ENCODE data around the gene TEAD2. TPM values are rescaled to one million over a fixed set of nuclear protein-coding genes. Genes with fewer than 3 reads are reported as not detected.
A peak's percentile ranks its signal among the peaks of the same experiment; 100 is the strongest.
"Not testable (repeated sequence)": the region's sequence is repeated elsewhere in the genome, so short reads cannot be mapped to it uniquely, and the experiment has no call there.

The TEAD2 gene
- total RNA-seq, 2 experiments from 2014 or later = not detected

GRCh38 chr19:49339301-49340068 lies 22.7 kb downstream of the TEAD2 start:
- Mint-ChIP-seq H3K27ac (no peak overlapping the region), H3K4me1 (peaks cover 47% of the 10 kb centered on the region), H3K36me3 (ENCODE audit: low read depth) (peaks cover 52% of the 10 kb centered on the region), H3K4me3 (no peak overlapping the region), H3K27me3 (no peaks in the 10 kb centered on the region), H3K9me3 (no peaks in the 10 kb centered on the region)
- no peak for DNase-seq
- CTCF ChIA-PET = interaction anchor here (0.6 kb wide), 1 partner anchor 23 kb away, joined by 3 read pairs; no protein-coding TSS in a partner anchor
- POLR2A ChIA-PET = no interaction called here

- peaks cover 52% of the 10 kb centered on the region for H3K36me3 Mint-ChIP-seq (ENCODE audit: low read depth)
- H3K27me3 Mint-ChIP-seq = no peaks in the 10 kb centered on the region
- CTCF ChIA-PET = interaction anchor here (0.6 kb wide), 1 partner anchor 22 kb away, joined by 3 read pairs; no protein-coding TSS in a partner anchor
- POLR2A ChIA-PET = no interaction called here
- peaks cover 52% of the 10 kb centered on the region for H3K4me1 Mint-ChIP-seq
- no peak overlapping the region for H3K4me3 Mint-ChIP-seq
- no peaks in the 10 kb centered on the region for H3K9me3 Mint-ChIP-seq
- no peak overlapping the region for H3K27ac Mint-ChIP-seq
- no peak for DNase-seq
Observed at GRCh38 chr19:49338691-49339300, 23.4 kb downstream of the TEAD2 start.

- Mint-ChIP-seq H3K9me3 (no peaks in the 10 kb centered on the region), H3K4me1 (peaks cover 59% of the 10 kb centered on the region), H3K4me3 (no peak overlapping the region), H3K27me3 (no peaks in the 10 kb centered on the region), H3K27ac (no peak overlapping the region), H3K36me3 (ENCODE audit: low read depth) (peaks cover 52% of the 10 kb centered on the region)
- POLR2A ChIA-PET = no interaction called here
- no peak for DNase-seq
- CTCF ChIA-PET = no interaction called here
Observed at GRCh38 chr19:49338023-49338677, 24.1 kb downstream of the TEAD2 start.

GRCh38 chr19:49337267-49338022 lies 24.8 kb downstream of the TEAD2 start:
- Mint-ChIP-seq H3K36me3 (ENCODE audit: low read depth) (peaks cover 46% of the 10 kb centered on the region), H3K4me1 (peaks cover 65% of the 10 kb centered on the region), H3K9me3 (no peaks in the 10 kb centered on the region), H3K4me3 (peak overlapping the region; percentile 98), H3K27ac (peak overlapping the region; percentile 34), H3K27me3 (no peaks in the 10 kb centered on the region)
- POLR2A ChIA-PET = no interaction called here
- no peak for DNase-seq
- CTCF ChIA-PET = no interaction called here

- no peaks in the 10 kb centered on the region for H3K9me3 Mint-ChIP-seq
- peak overlapping the region; percentile 99 for H3K27ac Mint-ChIP-seq
- H3K36me3 Mint-ChIP-seq (ENCODE audit: low read depth) = peaks cover 51% of the 10 kb centered on the region
- no peaks in the 10 kb centered on the region for H3K27me3 Mint-ChIP-seq
- CTCF ChIA-PET = no interaction called here
- peaks cover 72% of the 10 kb centered on the region for H3K4me1 Mint-ChIP-seq
- DNase-seq = no peak
- POLR2A ChIA-PET = no interaction called here
- peak overlapping the region; percentile 98 for H3K4me3 Mint-ChIP-seq
Observed at GRCh38 chr19:49336482-49337266, 25.5 kb downstream of the TEAD2 start.

GRCh38 chr19:49335784-49336481 lies 26.3 kb downstream of the TEAD2 start:
- Mint-ChIP-seq H3K27ac (peak overlapping the region; percentile 99), H3K9me3 (no peaks in the 10 kb centered on the region), H3K4me1 (peaks cover 79% of the 10 kb centered on the region), H3K36me3 (ENCODE audit: low read depth) (peaks cover 52% of the 10 kb centered on the region), H3K27me3 (no peaks in the 10 kb centered on the region), H3K4me3 (peak overlapping the region; percentile 98)
- DNase-seq = no peak
- POLR2A ChIA-PET = interaction anchor here (0.6 to 2.8 kb wide), 11 partner anchors 9 to 304 kb away, joined by 3 to 15 read pairs (median 3); partner anchors contain the start of genes PIH1D1 and RRAS
- CTCF ChIA-PET = interaction anchor here (2.2 kb wide), 1 partner anchor 35 kb away, joined by 8 read pairs; no protein-coding TSS in a partner anchor

- ChIA-PET POLR2A (interaction anchor here (0.6 to 2.8 kb wide), 11 partner anchors 9 to 305 kb away, joined by 3 to 15 read pairs (median 3); partner anchors contain the start of genes PIH1D1 and RRAS), CTCF (interaction anchor here (0.6 to 2.2 kb wide), 3 partner anchors 9 to 136 kb away, joined by 3 to 8 read pairs (median 4); no protein-coding TSS in a partner anchor)
- Mint-ChIP-seq H3K4me1 (peaks cover 79% of the 10 kb centered on the region), H3K36me3 (ENCODE audit: low read depth) (peaks cover 49% of the 10 kb centered on the region), H3K4me3 (peak within 1 kb of the TSS; percentile 98), H3K27me3 (no peaks in the 10 kb centered on the region), H3K27ac (peak within 1 kb of the TSS; percentile 99), H3K9me3 (no peaks in the 10 kb centered on the region)
- DNase-seq = peak; percentile 64
Observed at GRCh38 chr19:49335071-49335783, 27.0 kb downstream of the TEAD2 start, which contains the start of gene CD37. Gene CD37 (plus strand): TSS chr19:49335406. CDS start chr19:49335541, 135 bp downstream.

GRCh38 chr19:49333811-49334288 lies 28.4 kb downstream of the TEAD2 start:
- ChIA-PET POLR2A (interaction anchor here (0.7 to 2.8 kb wide), 7 partner anchors 11 to 340 kb away, joined by 3 to 15 read pairs (median 4); partner anchors contain the start of gene RUVBL2), CTCF (interaction anchor here (0.6 to 2.2 kb wide), 5 partner anchors 33 to 142 kb away, joined by 3 to 8 read pairs (median 3); partner anchors contain the start of gene FLT3LG)
- DNase-seq = peak; percentile 74
- H3K9me3 Mint-ChIP-seq = no peaks in the 10 kb centered on the region
- peaks cover 43% of the 10 kb centered on the region for H3K36me3 Mint-ChIP-seq (ENCODE audit: low read depth)
- H3K4me3 Mint-ChIP-seq = peak overlapping the region; percentile 64
- H3K4me1 Mint-ChIP-seq = peaks cover 77% of the 10 kb centered on the region
- no peaks in the 10 kb centered on the region for H3K27me3 Mint-ChIP-seq
- H3K27ac Mint-ChIP-seq = peak overlapping the region; percentile 92

GRCh38 chr19:49333418-49333805 lies 28.8 kb downstream of the TEAD2 start:
- peaks cover 39% of the 10 kb centered on the region for H3K36me3 Mint-ChIP-seq (ENCODE audit: low read depth)
- no peak for DNase-seq

GRCh38 chr19:49332691-49333417 lies 29.4 kb downstream of the TEAD2 start:
- H3K9me3 Mint-ChIP-seq, DNase-seq, H3K27me3 Mint-ChIP-seq: not testable (repeated sequence)
- ChIA-PET POLR2A (interaction anchor here (0.7 to 1.2 kb wide), 3 partner anchors 32 to 339 kb away, joined by 3 to 4 read pairs (median 3); partner anchors contain the start of gene RUVBL2), CTCF (interaction anchor here (1.0 to 1.1 kb wide), 2 partner anchors 106 to 143 kb away, joined by 3 read pairs; no protein-coding TSS in a partner anchor)
- peaks cover 39% of the 10 kb centered on the region for H3K36me3 Mint-ChIP-seq (ENCODE audit: low read depth)
- peak overlapping the region; percentile 64 for H3K4me3 Mint-ChIP-seq
- H3K27ac Mint-ChIP-seq = peak overlapping the region; percentile 92
- peaks cover 76% of the 10 kb centered on the region for H3K4me1 Mint-ChIP-seq

More at GRCh38 chr19:49333418-49333805, 28.8 kb downstream of the TEAD2 start:
- H3K4me1 Mint-ChIP-seq = peaks cover 76% of the 10 kb centered on the region
- no peaks in the 10 kb centered on the region for H3K9me3 Mint-ChIP-seq
- no peaks in the 10 kb centered on the region for H3K27me3 Mint-ChIP-seq
- peak overlapping the region; percentile 64 for H3K4me3 Mint-ChIP-seq
- peak overlapping the region; percentile 92 for H3K27ac Mint-ChIP-seq
- CTCF ChIA-PET = interaction anchor here (0.6 to 2.2 kb wide), 4 partner anchors 32 to 143 kb away, joined by 3 to 8 read pairs (median 4); no protein-coding TSS in a partner anchor
- POLR2A ChIA-PET = interaction anchor here (0.7 to 2.8 kb wide), 6 partner anchors 12 to 340 kb away, joined by 3 to 15 read pairs (median 4); partner anchors contain the start of gene RUVBL2

All from activated CD4-positive, alpha-beta memory T cell treated with anti-CD3 and anti-CD28 coated beads, Interleukin-2, amount 10 ng/mL, durations not matched to agents 7 days and 5 days (primary cell).